ENCODE results near the gene SLC12A7. TPM values are rescaled to one million over a fixed set of nuclear protein-coding genes. Genes with fewer than 3 reads are reported as not detected.

SLC12A7 gene
- total RNA-seq, 4 donors from 2014 or later: 26.1 to 41.6 (median 29.1) TPM

DNA sequence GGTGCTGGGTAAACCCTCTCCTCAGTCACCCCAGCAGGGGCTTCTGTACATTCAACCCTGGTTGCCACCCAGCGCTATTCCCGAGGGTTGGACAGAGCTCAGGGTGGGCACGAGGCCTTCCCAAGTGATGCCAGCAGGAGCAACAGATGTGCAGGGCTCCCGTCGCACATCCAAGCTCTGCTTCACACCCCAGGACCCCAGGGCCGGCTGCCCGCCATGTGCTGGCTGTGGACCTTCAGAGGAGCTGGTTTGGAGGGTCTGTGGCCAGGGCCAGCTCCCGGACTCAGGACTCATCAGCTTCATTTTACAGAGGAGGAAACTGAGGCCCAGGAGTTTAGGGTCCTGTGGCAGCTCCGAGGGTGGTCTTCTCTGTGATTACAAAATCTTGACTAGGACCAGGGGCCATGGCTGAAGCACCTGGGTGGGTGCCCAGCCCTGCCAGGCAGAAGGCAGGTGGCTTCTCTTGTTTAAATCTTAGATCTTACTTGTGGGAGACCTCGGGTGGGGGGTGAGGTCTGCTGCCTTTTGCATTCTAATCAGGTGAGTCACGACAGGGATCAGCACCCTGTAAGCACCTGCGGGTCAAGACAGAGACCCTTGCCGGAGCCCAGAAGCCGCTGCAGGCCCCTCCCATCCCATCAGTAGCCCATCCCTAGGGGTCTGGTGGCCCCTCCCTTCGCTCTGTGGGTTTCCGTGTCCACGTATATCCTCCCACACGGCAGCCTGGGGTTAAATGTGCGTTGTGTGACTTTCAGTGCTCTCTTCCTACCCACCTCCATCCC is 2.1 kb upstream of the SLC12A7 start:
- H3K9me3 ChIP-seq: no peaks in the 10 kb centered on the region
- 83 to 88% methylated on average over 10 to 12 of the region's 19 CpGs for WGBS, 2 donors
- peaks cover 5 to 30% of the 10 kb centered on the region in 2 donors for H3K4me1 ChIP-seq
- H3K4me3 ChIP-seq (replicated peaks in 1 of 3): no peak overlapping the region
- H3K27ac ChIP-seq: no peak overlapping the region
- no peak for DNase-seq
- no peak for TF ChIP-seq POLR2A (IDR thresholded peaks at IDR 0.05)
- TF ChIP-seq, protein P1, sequence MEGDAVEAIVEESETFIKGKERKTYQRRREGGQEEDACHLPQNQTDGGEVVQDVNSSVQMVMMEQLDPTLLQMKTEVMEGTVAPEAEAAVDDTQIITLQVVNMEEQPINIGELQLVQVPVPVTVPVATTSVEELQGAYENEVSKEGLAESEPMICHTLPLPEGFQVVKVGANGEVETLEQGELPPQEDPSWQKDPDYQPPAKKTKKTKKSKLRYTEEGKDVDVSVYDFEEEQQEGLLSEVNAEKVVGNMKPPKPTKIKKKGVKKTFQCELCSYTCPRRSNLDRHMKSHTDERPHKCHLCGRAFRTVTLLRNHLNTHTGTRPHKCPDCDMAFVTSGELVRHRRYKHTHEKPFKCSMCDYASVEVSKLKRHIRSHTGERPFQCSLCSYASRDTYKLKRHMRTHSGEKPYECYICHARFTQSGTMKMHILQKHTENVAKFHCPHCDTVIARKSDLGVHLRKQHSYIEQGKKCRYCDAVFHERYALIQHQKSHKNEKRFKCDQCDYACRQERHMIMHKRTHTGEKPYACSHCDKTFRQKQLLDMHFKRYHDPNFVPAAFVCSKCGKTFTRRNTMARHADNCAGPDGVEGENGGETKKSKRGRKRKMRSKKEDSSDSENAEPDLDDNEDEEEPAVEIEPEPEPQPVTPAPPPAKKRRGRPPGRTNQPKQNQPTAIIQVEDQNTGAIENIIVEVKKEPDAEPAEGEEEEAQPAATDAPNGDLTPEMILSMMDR (IDR thresholded peaks at IDR 0.05): no peak
- intact Hi-C loops (cut with DNase I): no loop called here
- H3K27me3 ChIP-seq: no peaks in the 10 kb centered on the region
- H3K36me3 ChIP-seq: no peaks in the 10 kb centered on the region

DNA sequence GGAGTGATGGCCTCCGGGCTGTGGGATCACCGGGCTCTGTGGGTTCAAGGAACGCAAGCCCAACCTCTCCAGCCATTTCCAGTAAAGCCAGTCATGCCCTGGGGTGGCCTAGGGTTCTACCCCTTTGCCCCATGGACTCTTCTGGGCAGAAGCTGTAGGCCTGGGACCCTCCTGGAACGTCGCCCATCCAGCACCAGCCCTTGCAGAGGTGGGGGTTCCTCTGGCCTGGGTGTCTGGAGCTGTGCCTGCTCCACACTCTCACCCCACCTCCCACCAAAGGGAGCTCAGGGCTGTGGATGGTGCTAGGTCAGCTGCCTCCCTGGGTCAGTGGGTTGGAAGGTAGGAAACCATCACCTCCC is 1.4 kb upstream of the SLC12A7 start:
- Histone ChIP-seq H3K36me3 (no peaks in the 10 kb centered on the region), H3K4me1 (peaks cover 5 to 24% of the 10 kb centered on the region in 2 donors), H3K27me3 (no peaks in the 10 kb centered on the region), H3K27ac (no peak overlapping the region), H3K4me3 (replicated peaks in 1 of 3) (no peak overlapping the region), H3K9me3 (no peaks in the 10 kb centered on the region)
- TF ChIP-seq, protein P1 (IDR thresholded peaks at IDR 0.05): no peak
- TF ChIP-seq POLR2A (IDR thresholded peaks at IDR 0.05): no peak
- no peak for DNase-seq
- 70 to 77% methylated on average over 5 of the region's 5 CpGs for WGBS, 2 donors
- intact Hi-C loops (cut with DNase I): no loop called here

DNA sequence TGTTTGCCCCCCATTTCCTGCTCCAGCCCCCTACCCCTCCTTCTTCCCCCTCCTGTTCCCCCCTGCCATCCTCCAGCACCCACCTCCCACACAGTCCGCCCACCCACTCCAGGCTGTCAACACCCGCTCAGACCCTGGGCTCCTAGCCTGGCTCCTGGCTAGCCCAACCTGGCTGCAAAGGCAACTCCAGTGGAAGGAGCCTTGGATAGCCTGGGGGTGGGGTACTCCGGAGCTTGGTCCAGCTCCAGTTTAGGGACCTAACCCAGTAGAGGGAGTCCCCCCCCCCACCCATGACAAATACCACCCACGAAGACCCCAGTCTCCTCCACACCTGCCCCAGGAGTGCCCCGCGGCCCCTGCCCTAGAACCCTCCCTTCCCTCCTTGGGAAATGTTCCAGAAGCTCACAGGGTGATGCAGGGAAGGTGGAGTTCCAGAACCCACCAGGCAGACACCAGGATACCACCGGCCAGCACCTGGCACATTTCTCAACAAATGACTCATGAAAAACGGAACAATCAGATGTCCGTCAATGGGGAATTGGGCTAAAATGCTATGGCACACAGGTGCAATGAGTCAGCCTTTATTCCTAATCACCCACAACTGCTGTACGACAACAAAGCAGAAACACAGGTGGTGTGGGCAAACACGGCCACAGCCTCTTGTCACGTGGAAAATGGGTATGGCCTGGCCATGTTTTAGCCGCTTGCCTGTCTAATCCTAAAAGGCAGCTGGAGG is 901 bp upstream of the SLC12A7 start:
- Histone ChIP-seq H3K9me3 (no peaks in the 10 kb centered on the region), H3K4me3 (replicated peaks in 1 of 3) (no peak overlapping the region), H3K4me1 (peaks cover 5 to 19% of the 10 kb centered on the region in 2 donors), H3K27ac (no peak overlapping the region), H3K36me3 (no peaks in the 10 kb centered on the region), H3K27me3 (no peaks in the 10 kb centered on the region)
- TF ChIP-seq, protein P1 (IDR thresholded peaks at IDR 0.05): no peak
- no peak for TF ChIP-seq POLR2A (IDR thresholded peaks at IDR 0.05)
- 81 to 88% methylated on average over 7 to 10 of the region's 13 CpGs for WGBS, 2 donors
- no peak for DNase-seq
- intact Hi-C loops (cut with DNase I): no loop called here

DNA sequence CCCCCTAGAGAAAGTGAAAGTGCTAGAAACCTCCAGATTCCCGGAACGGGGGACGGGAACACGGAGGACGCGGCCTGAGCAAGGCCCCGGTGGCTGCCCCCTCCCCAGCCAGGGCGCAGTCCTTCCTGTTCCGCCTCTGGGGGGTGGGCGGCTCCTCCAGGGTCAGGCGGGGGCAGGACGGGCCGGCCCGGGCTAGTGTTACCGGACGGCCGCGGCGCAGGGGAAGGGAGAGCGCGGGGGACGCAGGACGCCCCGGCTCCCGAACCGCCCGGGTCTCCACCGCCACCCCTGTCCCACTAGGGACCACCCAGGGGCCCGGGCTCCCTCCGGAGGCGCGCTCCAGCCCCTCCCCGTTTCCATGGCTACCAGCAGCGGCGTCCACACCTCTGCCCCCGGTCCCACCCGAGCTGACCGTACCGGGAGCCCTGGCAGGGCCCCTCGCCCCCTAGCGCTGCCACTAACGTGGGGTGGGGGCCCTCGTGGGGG is 579 bp downstream of the SLC12A7 start:
- peaks cover 5 to 19% of the 10 kb centered on the region in 2 donors for H3K4me1 ChIP-seq
- peak overlapping the region; percentile 68 to 96 (median 94) for H3K4me3 ChIP-seq (replicated peaks in 1 of 3)
- peak overlapping the region; percentile 73 to 95 (median 85) for H3K27ac ChIP-seq
- 0% methylated on average over 2 of the region's 43 CpGs; no CpG with 5 or more reads in 1 of the 2 donors for WGBS, 2 donors
- no peaks in the 10 kb centered on the region for H3K27me3 ChIP-seq
- no peaks in the 10 kb centered on the region for H3K36me3 ChIP-seq
- H3K9me3 ChIP-seq: no peaks in the 10 kb centered on the region
- peak in 1 of 2 donors; percentile 4 for TF ChIP-seq POLR2A (IDR thresholded peaks at IDR 0.05)
- TF ChIP-seq, protein P1 (IDR thresholded peaks at IDR 0.05): no peak
- peak; percentile 57 to 63 for DNase-seq
- intact Hi-C loops (cut with DNase I): no loop called here

Data from thyroid gland (tissue), 4 donors.